Measurements from ENCODE around the gene HS1BP3.

The HS1BP3 gene

DNA sequence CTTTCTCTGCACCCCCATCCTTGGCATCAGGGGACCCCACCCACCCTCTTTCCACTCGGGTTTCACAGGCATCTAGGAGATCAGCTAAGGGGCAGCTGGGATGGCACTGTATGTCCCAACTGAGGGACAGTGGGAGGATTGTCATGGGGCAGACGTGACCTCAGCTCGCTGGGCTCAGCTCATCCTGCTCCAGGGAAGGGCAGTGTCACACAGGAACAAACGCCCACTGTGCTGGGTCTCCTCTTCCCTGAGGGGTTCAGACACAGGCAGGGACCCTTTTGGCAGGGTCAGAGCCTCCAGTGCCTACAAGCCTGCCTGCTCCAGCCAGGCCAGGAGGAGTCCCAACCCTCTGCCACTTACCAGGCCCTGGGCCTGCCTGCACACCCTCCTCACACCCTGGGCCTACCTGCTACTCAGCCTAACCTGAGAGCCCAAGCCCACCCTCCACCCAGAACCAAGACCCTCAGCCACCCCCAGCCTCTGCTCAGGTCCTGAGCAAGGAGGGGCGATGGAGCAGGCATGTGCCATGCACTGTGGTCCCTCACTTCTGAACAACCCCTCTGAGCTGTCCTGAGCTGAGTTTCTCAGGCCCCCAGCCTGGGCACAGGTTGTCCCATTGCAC is 68.2 kb downstream of the HS1BP3 start:
- DNase-seq = no peak

DNA sequence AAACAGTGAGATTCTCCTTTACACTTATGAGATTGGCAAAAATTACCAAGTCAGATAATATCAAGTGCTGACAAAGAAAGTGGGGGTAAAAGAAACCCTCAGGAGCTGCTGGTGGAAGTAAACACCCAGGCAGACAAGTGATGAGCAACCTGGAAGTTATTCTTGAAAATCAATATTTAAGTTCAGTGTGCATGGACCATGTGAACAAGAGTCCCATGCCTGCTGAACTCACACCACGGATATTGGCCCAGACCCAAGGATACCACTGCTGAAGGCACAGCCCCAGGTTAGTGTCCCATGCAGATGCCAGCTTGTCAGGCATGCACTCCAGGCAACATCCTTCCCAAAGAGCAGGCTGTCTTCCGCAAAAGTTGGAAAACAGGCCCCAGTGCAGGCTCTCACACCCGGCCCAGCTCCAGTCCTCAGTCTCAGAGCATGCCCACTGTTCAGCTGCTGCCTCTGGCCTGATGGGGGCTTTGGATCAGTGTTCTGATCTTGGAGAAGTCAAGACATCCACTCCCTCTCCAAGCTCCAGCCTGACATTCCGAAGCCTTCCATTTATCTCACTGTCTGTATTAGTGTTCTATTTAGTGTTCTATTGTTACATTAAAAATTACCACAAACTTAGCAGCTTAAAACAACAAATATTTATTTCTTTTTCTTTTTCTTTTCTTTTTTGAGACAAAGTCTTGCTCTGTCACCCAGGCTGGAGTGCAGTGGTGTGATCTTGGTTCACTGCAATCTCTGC is 70.0 kb downstream of the HS1BP3 start:
- no peak for DNase-seq

DNA sequence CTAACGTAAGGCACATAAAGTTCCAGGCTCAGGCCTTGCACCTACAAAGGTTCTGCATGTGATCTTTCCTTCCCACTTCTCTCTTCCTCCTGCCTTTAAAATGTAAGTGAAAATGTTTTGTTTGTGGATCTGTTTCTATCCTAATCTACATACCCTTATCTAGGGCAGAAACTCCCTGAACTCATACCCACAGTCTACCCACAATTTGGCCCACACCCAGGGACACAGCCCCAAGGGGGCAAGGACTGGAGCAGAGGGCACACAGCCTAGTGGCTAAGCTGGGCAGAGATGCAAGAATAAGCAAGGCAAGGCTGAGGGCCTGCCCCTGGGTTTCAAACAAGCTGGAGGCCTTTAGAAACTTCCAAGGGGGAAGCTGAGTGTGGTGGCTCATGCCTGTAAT is 71.0 kb downstream of the HS1BP3 start:
- no peak for DNase-seq

DNA sequence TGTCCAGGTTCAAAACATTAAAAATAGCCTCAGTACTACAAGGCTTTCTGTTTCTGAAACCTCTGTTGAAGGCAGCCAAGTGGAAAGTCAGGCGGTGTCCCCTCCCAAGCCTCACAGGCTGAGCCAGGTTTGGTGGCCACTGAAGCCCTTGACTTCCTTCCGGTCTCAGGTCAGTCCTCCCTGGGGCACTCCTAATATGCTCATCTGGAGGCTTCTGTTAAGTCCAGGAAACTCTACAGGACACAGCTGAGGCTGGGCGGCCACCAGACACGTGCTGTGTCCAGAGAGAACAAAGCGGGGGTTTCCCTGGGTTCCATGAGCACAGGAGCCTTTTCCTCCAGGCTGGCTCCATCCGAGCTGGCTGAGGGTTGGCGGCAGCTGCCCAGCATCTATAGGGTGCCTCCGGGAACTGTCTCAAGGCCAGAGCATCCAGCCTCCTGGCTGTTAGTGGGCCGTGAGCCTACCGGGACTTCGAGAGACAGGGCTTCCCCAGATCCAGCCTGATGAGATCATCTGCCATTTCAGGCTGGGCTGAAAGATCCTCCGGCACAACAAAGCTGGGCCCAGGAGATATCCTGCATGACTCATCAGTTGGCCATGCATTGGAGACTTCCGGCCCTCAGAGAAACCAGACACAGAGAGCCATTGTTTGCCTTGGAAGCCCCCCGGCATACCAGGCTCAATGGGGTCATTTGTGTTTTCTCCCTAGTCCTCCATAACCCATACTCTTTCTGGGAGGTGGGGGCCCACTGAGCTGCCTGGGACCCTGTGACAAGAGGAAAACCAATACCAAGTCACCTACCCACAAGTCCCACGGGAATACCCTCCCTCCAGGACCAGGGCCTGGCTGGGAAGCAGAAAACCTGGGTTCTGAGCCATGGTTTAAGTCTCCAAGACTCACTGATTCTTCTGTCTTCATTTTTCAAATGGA is 71.7 kb downstream of the HS1BP3 start:
- DNase-seq = no peak

DNA sequence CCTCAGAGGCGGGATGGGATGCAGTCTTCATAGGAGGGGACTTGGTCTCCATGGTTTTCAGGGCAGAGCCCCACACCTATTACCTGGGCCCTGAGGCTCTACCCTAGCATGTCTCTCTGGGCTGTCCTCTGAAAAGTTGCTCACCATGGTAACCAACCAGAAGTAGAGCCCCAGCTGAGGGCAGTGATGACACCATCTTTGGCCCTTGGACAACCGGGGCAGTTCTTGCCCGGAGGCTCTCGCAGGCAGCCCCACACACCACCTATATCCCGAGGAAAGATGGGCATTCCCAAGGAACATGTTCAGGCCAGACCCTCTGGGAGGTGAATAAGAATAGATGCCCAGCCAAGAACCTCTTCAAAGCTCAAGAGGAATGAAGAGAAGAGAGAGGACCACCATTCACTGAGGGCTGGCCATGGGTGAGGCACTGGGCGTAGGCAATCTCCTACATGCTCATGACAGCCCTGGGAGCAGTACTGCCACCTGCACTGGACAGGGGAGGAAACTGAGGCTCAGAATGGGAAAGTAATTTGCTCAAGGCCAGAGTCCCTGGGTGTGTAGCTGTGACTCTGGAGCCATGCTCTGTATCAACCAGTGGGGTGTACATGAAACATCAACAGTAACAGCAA is 72.5 kb downstream of the HS1BP3 start:
- DNase-seq = no peak

DNA sequence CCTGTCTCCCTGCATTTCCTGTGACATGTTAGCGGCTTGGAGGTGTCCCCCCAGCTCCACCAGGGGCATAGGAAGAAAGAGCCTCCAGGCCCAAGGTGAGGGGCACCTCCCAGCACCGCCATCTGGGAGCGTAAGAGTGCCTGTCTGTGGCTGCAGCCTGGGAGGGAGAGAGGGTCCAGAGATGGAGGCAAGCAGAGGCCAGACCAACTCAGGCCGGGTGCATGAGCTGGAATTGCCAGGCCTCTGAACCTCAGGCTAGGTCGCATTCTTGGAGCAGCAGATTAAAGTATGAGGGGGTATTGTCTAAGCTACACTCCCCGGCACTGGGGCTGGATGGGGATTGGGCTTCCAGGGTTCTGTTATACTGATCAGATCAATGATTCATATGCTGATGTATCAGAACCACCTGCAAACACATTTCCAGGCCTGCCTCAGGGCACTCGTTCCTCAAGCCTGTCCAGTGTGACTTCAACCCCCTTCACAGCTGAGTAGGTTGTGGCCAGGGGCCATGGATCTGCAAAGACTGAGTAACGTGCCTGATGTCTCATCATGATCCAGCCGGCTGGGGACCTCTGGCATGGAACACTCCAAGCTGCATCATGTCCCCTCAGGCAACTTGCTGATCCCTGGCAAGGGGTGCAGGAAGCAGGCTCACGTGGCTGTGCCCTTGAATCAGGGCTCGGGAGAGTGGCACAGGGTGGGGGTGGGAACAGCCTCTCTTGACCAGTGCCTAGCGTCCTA is 73.2 kb downstream of the HS1BP3 start:
- no peak for DNase-seq

DNA sequence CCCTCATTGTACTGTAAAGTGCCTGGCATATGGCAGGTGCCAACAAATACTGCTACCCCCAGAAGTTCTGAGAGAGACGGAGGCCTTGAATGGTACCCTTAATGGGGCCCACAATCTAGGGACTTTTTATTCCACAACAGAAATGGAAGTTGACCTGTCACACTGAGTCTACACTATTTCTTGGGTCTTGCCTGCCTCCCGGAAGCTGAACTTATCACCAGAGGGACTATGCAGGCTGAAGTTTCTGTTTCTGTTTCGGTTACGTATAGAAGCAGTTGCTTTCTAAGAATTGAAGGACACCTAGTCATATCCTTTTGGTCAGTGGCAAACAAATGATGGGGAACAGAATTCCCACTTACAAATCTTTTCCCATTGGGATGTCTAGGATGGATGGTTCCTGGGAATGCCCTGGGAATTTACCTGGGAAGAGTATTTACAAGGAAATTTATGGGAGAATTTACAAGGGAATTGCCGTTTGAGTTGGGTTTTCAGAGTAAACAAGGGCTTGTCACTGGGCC is 74.2 kb downstream of the HS1BP3 start:
- no peak for DNase-seq

DNA sequence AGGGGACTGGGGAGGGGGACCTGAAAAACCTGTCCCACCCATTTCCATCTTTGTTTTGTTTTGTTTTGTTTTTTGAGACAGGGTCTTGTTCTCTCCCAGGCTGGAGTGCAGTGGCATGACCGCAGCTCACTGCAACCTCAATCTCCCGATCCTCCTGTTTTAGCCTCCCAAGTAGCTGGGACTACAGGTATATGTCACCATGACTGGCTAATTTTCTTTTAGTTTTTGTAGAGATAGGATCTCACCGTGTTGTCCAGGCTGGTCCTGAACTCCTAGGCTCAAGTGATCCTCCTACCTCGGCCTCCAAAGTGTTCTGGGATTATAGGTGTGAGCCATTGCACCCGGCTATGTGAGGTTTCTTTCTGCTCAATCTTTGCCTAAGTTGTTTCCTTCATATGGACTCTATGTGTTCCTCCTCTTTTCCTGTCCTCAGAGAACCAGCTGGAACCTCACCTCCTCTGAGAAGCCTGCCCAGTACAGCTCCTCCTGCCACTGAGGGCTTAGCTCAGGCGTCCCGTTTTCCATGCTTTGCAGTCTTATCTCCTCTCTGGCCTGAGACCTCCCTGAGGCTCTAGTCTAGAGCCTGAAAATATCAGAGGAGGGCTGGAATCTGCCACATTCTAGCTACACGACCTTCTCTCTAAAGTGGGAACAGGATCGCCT is 74.8 kb downstream of the HS1BP3 start:
- DNase-seq = no peak

DNA sequence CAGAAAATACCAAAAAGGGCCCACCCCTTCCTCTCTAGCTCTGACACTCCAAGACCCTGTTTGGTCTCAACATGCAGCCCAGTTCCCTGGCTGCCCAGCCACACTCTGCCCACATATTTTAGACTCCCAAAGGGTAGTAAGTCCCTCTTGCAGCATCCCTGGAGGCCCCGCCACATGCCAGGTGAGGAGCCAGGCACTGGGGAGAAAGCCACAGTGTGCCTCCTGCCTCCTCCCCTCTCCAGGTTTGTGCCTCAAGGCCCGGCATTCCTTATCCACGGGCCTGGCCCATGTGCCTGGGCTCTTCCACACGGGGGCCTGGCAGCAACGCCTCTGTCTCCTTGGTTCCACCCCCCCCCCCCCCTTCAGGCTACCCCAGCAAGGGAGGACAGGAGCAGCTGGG is 75.5 kb downstream of the HS1BP3 start:
- DNase-seq = no peak

DNA sequence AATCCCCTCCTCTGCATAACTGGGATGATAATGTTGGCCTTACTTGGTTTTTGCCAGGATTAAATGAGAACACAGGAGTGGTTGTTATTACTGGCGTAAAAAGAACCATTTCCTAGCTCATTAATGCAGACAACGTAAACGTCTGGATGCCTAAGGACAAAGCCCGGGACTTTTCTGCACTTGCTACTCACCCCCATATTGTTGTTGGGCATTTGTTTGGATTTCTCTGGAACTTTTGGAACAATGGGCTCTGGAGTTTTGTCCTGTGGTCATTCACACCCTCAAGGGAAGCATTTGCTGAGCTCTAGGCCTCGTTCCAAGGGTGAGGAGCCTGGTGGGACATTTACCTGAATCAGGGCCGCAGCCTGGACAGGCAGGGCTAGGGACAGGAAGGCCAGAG is 76.0 kb downstream of the HS1BP3 start:
- DNase-seq = no peak

DNA sequence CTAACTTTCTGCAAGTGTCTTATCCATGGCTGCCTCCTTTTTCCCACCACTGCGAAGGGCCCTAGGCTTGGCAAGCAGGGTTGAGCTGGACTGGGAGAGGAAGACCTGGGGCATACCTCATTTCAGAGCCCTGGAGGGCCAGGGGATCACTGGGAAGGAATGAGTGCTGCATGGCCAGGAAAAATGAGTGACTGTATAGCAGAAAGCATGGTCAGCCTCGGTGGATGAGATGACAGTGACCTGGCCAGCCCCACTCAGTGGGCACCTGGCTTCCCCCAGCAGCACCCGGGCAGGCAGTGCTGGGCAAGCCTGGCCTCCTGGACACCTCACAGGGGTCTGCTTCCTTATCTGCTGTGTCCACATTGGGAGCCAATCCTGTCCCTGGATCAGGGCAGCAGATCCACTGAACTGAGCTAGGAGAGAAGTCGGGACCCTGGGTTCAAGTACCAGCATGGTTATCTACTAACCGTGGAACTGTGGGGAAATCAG is 76.4 kb downstream of the HS1BP3 start:
- no peak for DNase-seq

DNA sequence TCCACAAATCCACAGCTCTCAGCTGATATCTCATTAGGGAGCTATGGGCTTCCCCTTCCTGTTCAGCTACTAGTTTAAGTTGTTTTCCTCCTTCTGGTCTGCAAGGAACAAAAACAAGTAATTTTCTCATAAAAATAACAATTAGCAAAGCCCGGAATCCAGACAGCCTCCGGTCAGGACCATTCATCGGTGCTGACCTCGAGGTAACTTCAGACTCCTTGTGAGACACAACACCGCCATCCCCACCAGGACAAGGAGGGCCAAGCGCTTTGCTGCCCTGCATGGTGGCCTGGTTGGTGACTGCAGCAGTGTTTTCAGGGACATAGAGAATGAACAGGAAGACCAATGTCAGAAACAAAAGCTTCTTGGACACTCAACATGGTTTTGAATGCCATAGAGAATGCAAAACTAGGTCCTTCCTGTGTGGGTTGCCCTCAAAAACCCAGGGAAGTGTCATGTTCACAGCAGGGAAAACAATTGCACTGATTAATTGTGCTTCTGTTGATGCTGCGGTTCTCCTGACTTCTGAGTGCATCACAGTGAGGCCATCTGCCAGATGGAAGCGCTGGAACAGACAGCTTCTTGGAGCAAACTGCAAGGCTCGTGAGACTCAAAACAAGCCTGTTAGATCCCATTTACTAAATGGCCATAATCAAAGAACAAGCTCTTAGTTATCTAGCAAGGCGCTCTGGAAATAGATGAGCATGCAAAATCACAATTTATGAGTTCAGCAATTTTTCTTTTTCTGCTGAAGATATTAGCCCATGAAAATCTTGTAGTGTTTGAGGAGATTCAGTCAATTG is 77.1 kb downstream of the HS1BP3 start:
- no peak for DNase-seq

DNA sequence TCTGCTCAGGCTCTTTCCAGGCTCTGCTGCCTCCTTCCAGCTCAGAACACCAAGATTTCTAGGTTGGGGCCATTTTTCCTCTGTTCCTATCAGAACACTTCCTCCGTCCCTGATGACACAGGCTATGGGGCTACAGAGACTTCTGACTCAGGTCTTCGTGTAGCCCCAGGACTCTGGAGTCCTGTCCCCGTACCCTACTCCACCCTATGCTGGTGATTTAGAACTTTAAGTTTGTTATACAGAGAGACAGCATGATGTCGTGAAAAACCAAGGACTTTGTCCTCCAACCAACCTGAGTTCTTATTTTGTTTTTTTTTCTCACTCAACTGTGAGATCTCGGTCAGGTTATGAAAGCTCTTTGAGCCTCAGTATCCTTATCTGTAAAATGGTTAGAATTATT is 78.7 kb downstream of the HS1BP3 start:
- no peak for DNase-seq

DNA sequence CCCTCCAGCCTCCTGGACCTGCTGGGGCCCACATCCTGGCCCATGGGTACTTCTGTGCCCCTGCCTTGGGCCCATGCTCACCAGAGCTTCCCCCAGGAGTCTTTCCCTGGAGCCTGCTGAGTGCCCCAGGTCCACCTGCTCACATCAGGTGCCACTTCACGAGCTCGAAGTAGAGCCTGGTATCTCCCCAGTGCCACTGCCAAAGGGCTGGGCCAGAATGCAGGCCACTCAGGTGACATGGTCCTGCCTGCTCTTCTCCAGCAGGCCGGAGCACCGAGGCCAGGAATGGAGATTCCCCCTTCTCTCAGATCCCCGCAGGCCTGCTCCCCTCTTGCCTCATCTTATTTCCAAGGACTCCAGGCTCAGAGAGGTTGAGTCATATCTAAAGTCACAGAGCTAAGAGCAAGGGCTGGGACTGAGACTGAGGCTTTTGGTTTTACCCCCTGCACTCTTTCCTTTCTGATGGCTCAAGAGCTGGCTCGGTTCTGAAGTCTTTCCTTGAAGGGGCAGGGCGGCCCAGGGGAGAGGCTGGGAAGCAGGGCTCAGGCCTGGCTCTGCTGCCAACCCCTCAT is 79.2 kb downstream of the HS1BP3 start:
- no peak for DNase-seq

DNA sequence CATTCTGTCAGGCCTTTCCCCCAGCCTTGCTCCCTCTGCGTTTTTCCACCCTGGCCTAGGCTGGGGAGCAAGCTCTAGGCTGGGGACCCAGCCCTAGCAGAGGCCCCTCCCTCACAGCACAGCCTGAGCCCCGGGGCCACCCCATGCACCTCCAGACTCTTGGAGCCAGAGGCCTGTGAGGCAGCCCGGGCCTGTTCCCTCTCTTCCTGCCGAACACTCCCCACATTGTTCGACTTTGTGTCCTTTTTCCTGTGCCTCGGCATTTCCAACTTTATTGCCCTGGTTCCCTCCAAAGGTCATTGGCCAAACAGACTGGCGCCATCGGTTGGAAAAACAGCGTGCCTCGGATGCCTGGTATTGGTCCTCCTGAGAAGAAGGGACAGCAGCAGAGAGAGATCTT is 79.7 kb downstream of the HS1BP3 start:
- DNase-seq = no peak

DNA sequence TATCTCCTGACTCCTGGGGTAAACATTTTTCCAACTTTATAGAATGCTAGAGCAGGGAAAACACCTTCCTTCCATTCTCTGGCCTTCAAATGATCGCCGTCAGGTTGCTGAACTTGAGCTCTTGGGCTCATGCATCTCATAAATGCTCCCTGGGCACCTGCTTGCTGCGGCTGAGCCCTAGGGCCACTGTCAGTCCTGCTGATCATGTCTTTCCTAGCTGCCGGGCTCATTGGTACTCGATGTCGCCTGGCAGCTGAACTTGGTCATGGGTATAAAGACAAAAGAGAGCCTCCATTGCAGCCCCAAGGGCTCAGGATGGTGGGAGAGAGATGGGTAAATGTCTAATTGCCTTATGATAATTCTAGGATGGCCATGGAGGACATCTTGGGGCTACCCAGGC is 80.6 kb downstream of the HS1BP3 start:
- DNase-seq = no peak

DNA sequence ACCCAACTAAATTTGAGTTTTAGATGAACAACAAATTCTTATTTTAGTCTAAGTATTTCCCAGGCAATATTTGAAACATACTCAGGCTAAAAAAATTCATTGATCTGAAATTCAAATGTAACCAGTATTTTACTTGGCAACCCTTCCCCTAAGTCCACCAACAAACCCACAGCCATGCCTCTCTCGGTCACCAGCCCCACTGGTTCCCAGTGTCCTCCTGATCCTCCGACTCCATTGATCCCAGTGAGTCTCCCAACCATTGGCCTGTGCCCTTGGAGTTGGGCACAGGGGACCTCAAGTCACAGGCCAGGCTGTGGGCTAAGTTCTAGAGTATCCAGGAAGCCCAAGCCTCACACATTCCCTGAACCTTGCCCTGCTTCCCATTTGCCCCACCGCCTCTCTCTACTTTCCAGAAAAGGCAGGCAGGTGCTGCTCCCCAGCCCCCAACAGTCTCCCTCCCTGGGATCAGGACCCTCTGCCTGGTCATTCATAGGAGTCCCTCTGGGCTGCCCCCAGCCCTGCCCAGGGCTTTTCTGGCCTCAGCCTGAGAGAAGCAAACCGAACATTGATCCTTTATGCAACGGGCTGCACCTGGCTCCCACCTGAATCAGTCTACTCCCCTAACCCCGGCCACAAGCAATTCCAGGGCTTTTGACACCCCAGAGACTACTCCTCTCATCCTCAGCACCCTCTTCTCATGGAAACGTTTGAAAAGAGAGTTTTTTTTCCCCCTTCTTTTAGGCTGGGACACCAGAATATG is 81.3 kb downstream of the HS1BP3 start:
- DNase-seq = no peak

DNA sequence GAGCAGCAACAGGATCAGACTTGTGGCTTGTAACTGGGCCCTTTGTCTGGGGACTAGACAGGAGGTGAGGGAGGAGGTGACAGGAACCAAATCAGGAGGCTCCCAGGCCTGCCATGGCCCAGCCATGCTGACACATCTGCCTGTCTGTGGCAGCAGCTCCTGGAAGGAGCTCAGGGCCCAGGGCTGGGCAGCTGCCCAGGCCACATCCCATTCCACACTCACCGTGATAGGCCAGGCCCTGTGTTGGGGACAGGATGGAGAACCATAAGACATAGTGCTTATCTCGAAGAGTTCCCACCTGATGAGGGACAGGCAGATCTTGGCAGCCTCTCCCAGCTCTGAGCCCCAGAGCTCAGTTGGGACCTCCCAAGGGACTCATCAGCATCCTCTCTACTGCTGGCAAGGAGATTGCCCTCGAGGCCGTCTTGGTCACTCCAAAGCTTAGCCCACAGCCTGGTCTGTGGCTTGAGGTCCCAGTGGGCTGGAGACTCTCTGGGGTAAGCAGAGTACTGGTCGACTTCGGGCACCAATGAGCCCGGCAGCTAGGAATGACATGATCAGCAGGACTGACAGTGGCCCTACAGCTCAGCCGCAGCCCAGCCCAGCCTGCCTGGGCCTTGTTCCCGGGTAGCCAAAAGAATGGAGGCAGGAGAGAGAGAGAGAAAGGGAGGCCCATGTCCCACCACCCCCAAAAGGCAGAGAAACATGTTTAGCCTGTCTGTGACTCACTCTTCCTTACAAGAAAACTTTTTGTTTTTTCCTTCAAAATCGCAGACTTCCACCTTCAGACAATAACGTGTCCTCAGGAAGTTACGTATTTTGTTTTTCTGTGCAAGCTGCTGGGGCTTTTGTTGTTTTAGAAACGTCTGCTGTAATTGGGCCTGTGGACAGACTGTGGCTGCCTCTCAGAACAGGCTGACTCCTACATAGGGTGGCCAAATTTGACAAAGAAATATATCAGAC is 82.1 kb downstream of the HS1BP3 start:
- DNase-seq = no peak

DNA sequence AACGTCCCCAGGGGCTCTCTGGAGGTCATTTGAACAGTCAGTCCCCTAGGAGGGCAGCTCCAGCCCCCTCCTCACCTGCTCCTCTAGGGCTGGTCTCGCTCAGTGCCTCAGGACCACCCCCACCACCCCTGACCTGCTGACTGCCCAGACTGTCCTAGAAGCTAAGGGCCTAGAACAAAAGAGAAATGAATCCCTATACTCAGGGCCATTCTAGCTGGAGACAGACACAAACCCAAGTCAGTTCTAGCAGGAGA is 83.0 kb downstream of the HS1BP3 start:
- no peak for DNase-seq

Data from NCI-H2227 treated with DMSO at 0.1 percent for 48 hours (cell line).